ENCODE data around the gene UNG.

UNG gene

DNA sequence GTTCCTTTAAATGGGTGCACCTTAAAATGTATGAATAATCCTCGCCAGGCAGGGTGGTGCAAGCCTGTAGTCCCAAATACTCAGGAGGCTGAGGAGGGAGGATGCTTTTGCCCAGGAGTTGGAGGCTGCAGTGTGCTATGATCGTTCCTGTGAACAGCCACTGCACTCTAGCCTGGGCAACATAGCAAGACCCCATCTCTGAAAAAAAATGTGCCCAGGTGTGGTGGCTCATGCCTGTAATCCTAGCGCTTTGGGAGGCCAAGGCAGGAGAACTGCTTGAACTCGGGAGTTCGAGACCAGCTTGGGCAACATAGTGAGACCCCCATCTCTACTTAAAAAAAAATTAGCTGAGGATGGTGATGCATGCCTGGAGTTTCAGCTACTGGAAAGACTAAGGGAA is 58.6 kb downstream of the UNG start:
- TF ChIP-seq YY1 (IDR thresholded peaks at IDR 0.05; ENCODE audit: low read depth) (no peak), FOXM1 (IDR thresholded peaks at IDR 0.05; ENCODE audit: borderline replicate concordance, low read depth) (no peak), TEAD4 (IDR thresholded peaks at IDR 0.05) (no peak), NFIC (IDR thresholded peaks at IDR 0.05) (no peak), ZBTB7A (IDR thresholded peaks at IDR 0.05; ENCODE audit: low read depth) (no peak), CREB1 (IDR thresholded peaks at IDR 0.05; ENCODE audit: low read depth) (no peak), TCF12 (IDR thresholded peaks at IDR 0.05; ENCODE audit: low read depth) (no peak), EGR1 (IDR thresholded peaks at IDR 0.05) (no peak), RAD21 (IDR thresholded peaks at IDR 0.05; ENCODE audit: low read depth) (no peak), REST (IDR thresholded peaks at IDR 0.05; ENCODE audit: low read depth) (no peak)

DNA sequence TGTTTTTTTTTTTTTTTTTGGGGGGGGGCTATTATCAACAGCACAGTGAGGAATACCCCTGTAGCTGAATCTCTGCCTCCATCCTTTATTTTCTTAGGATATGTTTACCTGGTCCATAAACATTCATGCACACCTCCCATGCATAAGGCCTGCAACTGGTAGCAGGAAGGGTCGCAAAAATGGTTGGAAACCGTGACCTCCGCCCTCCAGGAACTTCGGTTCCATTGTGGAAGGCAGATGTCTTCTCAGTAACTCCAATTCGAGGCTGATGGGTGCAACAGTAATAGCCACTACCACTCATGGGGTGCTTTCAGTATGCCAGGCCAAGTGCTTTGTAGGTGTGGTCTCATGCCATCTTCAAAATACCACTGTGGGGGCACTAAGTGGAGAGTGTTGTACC is 59.2 kb downstream of the UNG start:
- TF ChIP-seq RAD21 (IDR thresholded peaks at IDR 0.05; ENCODE audit: low read depth) (no peak), FOXM1 (IDR thresholded peaks at IDR 0.05; ENCODE audit: borderline replicate concordance, low read depth) (no peak), NFIC (IDR thresholded peaks at IDR 0.05) (no peak), REST (IDR thresholded peaks at IDR 0.05; ENCODE audit: low read depth) (no peak), EP300 (IDR thresholded peaks at IDR 0.05; ENCODE audit: borderline replicate concordance) (no peak), USF1 (IDR thresholded peaks at IDR 0.05) (no peak), ZBTB7A (IDR thresholded peaks at IDR 0.05; ENCODE audit: low read depth) (no peak), CEBPB (IDR thresholded peaks at IDR 0.05) (no peak), YY1 (IDR thresholded peaks at IDR 0.05; ENCODE audit: low read depth) (no peak), EGR1 (IDR thresholded peaks at IDR 0.05) (no peak), TAF1 (IDR thresholded peaks at IDR 0.05; ENCODE audit: low read depth) (no peak), MAX (IDR thresholded peaks at IDR 0.05) (no peak), TEAD4 (IDR thresholded peaks at IDR 0.05) (no peak), CREB1 (IDR thresholded peaks at IDR 0.05; ENCODE audit: low read depth) (no peak), TCF12 (IDR thresholded peaks at IDR 0.05; ENCODE audit: low read depth) (no peak)

DNA sequence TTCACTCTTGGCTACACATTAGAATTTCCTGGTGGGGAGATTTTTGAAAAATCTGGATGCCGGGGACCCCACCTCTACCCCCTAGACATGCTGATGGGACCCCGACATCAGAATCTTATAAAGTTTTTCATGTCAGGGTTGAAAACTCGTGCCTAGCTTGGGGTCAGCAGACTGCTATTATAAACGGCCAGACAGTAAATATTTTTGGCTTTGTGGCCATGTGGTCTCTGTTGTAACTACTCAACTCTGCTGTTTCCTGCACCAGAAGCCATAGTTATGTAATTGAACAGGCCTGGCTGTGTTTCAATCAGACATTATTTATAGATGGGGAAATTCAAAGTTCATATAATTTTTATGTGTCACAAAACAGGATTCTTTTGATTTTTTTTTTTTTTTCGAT is 60.6 kb downstream of the UNG start:
- TF ChIP-seq FOXM1 (IDR thresholded peaks at IDR 0.05; ENCODE audit: borderline replicate concordance, low read depth) (no peak), EGR1 (IDR thresholded peaks at IDR 0.05) (no peak), TCF12 (IDR thresholded peaks at IDR 0.05; ENCODE audit: low read depth) (no peak), ZBTB7A (IDR thresholded peaks at IDR 0.05; ENCODE audit: low read depth) (no peak), YY1 (IDR thresholded peaks at IDR 0.05; ENCODE audit: low read depth) (no peak), NFIC (IDR thresholded peaks at IDR 0.05) (no peak), CEBPB (IDR thresholded peaks at IDR 0.05) (no peak), MAX (IDR thresholded peaks at IDR 0.05) (no peak), EP300 (IDR thresholded peaks at IDR 0.05; ENCODE audit: borderline replicate concordance) (no peak), CREB1 (IDR thresholded peaks at IDR 0.05; ENCODE audit: low read depth) (no peak), RAD21 (IDR thresholded peaks at IDR 0.05; ENCODE audit: low read depth) (no peak), REST (IDR thresholded peaks at IDR 0.05; ENCODE audit: low read depth) (no peak), USF1 (IDR thresholded peaks at IDR 0.05) (no peak), TAF1 (IDR thresholded peaks at IDR 0.05; ENCODE audit: low read depth) (no peak), TEAD4 (IDR thresholded peaks at IDR 0.05) (no peak)

DNA sequence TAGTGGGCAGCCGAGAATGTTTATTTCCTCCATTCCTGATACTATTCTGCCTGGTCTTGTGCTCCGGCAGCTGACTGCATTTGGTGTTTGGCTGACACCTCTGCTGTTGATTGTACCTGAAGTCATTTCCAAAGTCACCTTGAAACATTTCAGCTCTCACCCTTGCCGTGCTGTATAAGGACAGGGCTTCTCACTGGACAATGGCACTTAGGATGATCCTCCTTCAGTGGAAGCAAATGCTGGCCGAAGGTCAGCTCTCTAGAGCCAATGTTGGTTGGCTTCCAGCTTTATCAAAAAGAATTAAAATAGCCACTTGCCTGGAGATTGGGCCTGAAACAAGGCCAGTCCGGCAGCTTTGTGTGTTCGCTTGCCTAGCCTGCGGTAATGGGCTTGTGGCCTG is 63.0 kb downstream of the UNG start:
- TF ChIP-seq YY1 (IDR thresholded peaks at IDR 0.05; ENCODE audit: low read depth) (no peak), TCF12 (IDR thresholded peaks at IDR 0.05; ENCODE audit: low read depth) (no peak), USF1 (IDR thresholded peaks at IDR 0.05) (no peak), TEAD4 (IDR thresholded peaks at IDR 0.05) (no peak), REST (IDR thresholded peaks at IDR 0.05; ENCODE audit: low read depth) (no peak)

Measured in Ishikawa (cell line).